ENCODE data around the gene SGK2.

The SGK2 gene

GRCh38 chr20:43536817-43537440 lies 21.9 kb upstream of the SGK2 start:
- no peak for DNase-seq

- peak; percentile 67 for DNase-seq
These were observed 20.6 kb upstream of the SGK2 start for GRCh38 chr20:43537921-43538877.

GRCh38 chr20:43538878-43539700 lies 19.7 kb upstream of the SGK2 start:
- no peak for DNase-seq

- DNase-seq = no peak
These were observed 18.7 kb upstream of the SGK2 start for GRCh38 chr20:43539975-43540672.

- DNase-seq = no peak
These were observed 18.2 kb upstream of the SGK2 start for GRCh38 chr20:43540673-43541060.

GRCh38 chr20:43541214-43541613 lies 17.6 kb upstream of the SGK2 start:
- DNase-seq = no peak

- no peak for DNase-seq
These were observed 16.7 kb upstream of the SGK2 start for GRCh38 chr20:43542161-43542560.

GRCh38 chr20:43542674-43543073 lies 16.2 kb upstream of the SGK2 start:
- no peak for DNase-seq

GRCh38 chr20:43543138-43543537 lies 15.7 kb upstream of the SGK2 start:
- no peak for DNase-seq

GRCh38 chr20:43544501-43544900 lies 14.3 kb upstream of the SGK2 start:
- DNase-seq = no peak

- no peak for DNase-seq
These were observed 12.8 kb upstream of the SGK2 start for GRCh38 chr20:43545837-43546578.

GRCh38 chr20:43548273-43548880 lies 10.4 kb upstream of the SGK2 start:
- DNase-seq = no peak

- no peak for DNase-seq
These were observed 9.3 kb upstream of the SGK2 start for GRCh38 chr20:43549416-43550065.

GRCh38 chr20:43550456-43550855 lies 8.4 kb upstream of the SGK2 start:
- no peak for DNase-seq

- DNase-seq = no peak
These were observed 4.5 kb upstream of the SGK2 start for GRCh38 chr20:43554369-43554768.

GRCh38 chr20:43559147-43559987 lies 540 bp downstream of the SGK2 start:
- no peak for DNase-seq

- no peak for DNase-seq
These were observed 2.1 kb downstream of the SGK2 start for GRCh38 chr20:43560974-43561373.

GRCh38 chr20:43563429-43563828 lies 4.6 kb downstream of the SGK2 start:
- DNase-seq = no peak

- no peak for DNase-seq
These were observed 5.2 kb downstream of the SGK2 start for GRCh38 chr20:43563991-43564390.

GRCh38 chr20:43564455-43564854 lies 5.6 kb downstream of the SGK2 start:
- no peak for DNase-seq

Data from stimulated activated CD4-positive, alpha-beta T cell treated with anti-CD3 and anti-CD28 coated beads, Interleukin-15, amount 100 ng/mL, for 24 hours (primary cell).